KOPT-K1 (cell line): Measurements from ENCODE around the gene OR2J3.
"Not testable (repeated sequence)": the region's sequence is repeated elsewhere in the genome, so short reads cannot be mapped to it uniquely, and the experiment has no call there.

ENCODE experiments used
- H3K27ac ChIP-seq: fragments of 200-600 bp; sonication (generic); 2 replicates; pipeline ENCODE4 v1.5.1; 2016; ENCODE audit warnings: antibody characterized with exemption, mild to moderate bottlenecking, low read depth, low read length; ENCODE audit not compliant: poor library complexity, severe bottlenecking
- H3K36me3 ChIP-seq: fragments of 200-600 bp; sonication (generic); 2 replicates; pipeline ENCODE4 v1.5.1; 2017; ENCODE audit warnings: antibody characterized with exemption, mild to moderate bottlenecking, low read length, moderate library complexity; ENCODE audit not compliant: insufficient read depth
- H3K9me3 ChIP-seq: fragments of 200-600 bp; sonication (generic); 2 replicates; pipeline ENCODE4 v1.5.1; 2017; ENCODE audit warnings: antibody characterized with exemption, low read length, mild to moderate bottlenecking; ENCODE audit not compliant: insufficient read depth, poor library complexity, severe bottlenecking

OR2J3 gene

DNA sequence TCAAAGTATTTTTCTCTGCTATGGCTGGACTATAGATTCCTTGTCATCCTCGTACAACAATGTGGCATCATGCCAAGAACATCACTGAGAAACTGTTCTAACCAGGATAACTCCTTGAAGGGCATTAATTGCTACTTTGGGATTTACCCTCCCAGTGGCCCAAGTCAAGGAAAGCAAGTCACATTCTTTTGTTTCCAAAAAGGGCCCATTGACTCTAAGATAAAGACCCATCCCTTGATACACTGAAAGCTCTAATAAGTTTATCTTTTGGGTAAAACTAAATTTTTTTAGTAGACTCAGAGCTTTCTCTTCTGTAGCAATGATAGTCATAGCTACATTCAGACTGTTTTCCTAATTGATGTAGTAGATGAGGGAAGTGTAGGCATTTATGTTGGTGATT lies at the start of gene OR2J3:
Gene OR2J3, plus strand, starts transcription at position 301 of the 400 bp plus-strand sequence. CDS start 3,833 bp downstream, outside the sequence.
- H3K36me3 ChIP-seq: no peaks in the 10 kb centered on the region
- H3K9me3 ChIP-seq: no peaks in the 10 kb centered on the region
- H3K27ac ChIP-seq: no peak within 1 kb of the TSS

DNA sequence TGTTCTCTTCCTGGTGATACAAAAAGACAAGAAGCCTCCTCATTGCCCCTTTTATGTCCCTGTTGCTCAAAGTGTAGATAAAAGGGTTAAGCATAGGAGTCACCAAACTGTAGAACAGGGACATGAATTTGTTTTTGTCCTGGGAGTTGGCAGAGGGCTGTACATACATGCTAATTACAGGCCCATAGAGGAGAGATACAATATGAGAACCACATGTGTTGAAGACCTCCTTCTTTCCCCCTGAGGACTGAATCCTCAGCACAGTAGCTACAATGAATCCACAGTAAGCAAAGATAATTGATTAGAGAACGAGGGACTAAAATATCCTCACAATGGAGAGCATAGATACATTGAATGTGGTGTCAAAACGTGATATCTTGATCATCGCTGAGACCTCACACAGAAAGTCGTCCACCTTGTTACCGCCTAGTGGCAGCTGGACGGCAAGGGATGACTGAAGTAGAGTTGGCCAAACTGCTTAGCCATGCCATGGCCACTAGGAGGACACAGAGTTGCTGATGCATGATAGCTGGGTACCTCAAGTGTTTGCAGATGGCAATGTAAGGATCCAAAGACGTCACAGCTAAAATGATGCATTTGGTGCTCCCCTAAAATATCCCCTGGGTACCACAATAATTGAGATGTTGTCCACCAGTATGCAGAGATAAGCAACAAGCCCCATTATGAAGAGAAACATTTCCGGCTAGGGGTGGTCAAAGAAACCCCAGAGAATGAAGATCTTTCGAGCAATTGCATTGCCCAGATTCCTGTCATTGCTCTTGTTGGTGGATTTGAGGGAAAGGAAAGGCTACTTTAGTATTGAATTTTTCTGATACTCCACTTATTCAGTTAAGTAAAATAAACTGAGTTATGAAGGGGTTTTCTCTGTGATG lies 35.8 kb upstream of the OR2J3 start:
- no peak overlapping the region for H3K27ac ChIP-seq
- H3K9me3 ChIP-seq: no peaks in the 10 kb centered on the region
- H3K36me3 ChIP-seq: no peaks in the 10 kb centered on the region

DNA sequence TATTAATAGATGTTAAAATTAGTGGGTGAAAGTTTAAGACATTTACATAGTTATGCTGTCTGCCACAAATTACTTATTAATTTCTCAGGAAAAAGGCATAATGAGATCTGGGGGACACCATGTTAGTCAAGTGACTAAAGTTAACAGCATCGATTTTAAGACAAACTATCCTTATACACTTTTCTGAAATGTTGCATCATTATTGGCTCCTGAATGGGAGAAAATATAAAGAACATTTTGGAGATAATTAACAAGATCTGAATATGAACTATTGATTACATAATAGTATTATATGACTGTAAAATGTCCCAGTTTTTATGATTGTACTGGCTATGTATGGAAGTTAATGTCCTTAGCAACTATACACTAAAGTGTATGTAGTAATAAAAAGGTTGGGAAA lies 28.7 kb upstream of the OR2J3 start:
- no peak overlapping the region for H3K27ac ChIP-seq
- no peaks in the 10 kb centered on the region for H3K9me3 ChIP-seq
- H3K36me3 ChIP-seq: no peaks in the 10 kb centered on the region

DNA sequence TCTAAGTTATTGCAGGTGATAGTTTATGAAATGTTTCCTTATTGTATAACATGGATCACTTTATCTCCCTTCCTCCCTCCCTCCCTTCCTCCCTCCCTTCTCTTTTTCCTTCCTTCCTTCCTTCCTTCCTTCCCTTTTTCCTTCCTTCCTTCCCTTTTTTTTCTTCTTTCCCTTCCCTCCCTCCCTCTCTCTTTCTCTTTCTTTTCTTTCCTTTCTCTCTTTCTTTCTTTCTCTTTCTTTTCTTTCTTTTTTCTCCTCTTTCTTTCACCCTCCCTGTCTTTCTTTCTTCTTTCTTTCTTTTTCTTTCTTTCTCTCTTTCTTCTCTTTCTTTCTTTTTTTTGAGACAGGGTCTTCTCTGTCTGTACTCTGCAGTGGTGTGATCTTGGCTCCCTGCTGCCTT lies 26.5 kb upstream of the OR2J3 start:
- no peaks in the 10 kb centered on the region for H3K9me3 ChIP-seq
- H3K27ac ChIP-seq: no peak overlapping the region
- no peaks in the 10 kb centered on the region for H3K36me3 ChIP-seq

DNA sequence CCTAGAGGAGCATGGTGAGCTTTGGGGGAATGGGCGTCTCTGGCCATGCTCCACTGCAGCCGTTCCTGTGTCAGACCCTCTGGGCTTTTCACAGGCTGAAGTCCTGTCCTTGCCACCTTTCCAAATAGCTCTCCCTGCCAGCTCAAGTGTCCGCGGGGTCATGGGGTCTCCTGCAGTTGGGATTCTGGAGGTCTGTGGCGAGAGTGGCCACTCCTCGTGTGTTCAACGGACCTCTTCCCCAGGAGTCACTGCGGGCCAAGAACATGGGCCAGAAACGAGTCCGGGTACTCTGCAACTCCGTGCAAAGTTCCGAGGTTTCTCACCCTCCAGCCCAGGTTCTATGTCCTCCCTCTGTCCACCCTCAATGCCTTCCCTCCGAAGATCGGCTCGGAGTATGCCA lies 25.4 kb upstream of the OR2J3 start:
- no peaks in the 10 kb centered on the region for H3K36me3 ChIP-seq
- H3K27ac ChIP-seq: no peak overlapping the region
- no peaks in the 10 kb centered on the region for H3K9me3 ChIP-seq

DNA sequence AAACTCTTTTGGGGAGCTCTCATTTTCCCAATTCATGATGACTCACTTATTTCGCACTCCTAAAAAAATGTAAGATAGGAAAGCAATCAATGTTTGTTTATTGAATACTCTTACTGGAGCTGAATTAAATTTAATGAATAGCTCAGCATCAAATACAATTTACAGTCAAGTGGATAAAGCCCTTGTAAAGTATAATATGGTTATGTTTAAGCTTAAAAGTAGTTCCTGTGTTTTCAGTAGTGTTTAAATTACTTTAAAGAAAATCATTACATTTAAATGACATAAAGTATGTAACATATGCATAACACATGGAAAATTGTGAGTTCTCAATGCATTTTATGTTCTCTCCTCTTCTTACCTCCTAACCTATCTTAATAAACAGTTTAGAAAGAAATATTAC lies 20.6 kb upstream of the OR2J3 start, which contains the start of gene OR2B3:
Gene OR2B3, minus strand, starts transcription at position 101 of the 400 bp plus-strand sequence. Its CDS starts 65 bp downstream, at position 36.
- H3K9me3 ChIP-seq: no peaks in the 10 kb centered on the region
- no peak within 1 kb of the TSS for H3K27ac ChIP-seq
- H3K36me3 ChIP-seq: no peaks in the 10 kb centered on the region

DNA sequence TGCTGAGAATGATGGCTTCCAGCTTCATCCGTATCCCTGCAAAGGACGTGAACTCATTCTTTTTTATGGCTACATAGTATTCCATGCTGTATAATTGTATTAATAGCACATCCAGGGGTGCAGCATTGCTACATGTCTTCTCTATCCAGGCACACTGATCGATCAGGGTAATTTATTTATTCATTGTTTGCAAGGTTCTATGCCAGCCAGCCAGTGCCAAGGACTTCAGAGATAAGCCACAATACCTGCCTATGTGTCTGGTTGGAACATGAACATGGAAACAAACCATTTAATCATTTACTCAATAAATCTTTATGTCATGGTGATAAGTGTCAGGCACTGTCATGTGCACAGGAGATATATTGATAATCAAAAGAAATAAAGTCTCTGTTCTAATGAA lies 14.9 kb upstream of the OR2J3 start:
- H3K27ac ChIP-seq: no peak overlapping the region
- H3K9me3 ChIP-seq: no peaks in the 10 kb centered on the region
- no peaks in the 10 kb centered on the region for H3K36me3 ChIP-seq

DNA sequence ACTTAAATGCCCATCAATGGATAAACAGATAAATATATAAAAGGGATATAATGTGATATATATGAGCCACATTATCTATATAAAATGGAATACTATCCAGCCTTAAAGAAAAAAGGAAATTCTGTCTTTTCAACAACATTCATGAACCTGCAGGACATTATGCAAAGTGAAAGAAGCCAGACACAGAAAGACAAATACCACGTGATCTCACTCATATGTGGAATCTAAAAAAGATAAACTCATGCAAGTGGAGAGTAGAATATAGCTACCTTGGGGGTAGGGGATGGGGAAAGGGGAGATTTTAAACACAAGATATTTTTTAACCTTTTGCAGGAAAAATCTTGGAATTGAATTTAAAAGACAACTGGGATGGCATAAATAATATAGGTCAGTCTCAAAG lies 10.1 kb upstream of the OR2J3 start:
- Histone ChIP-seq H3K9me3 (no peaks in the 10 kb centered on the region), H3K27ac (no peak overlapping the region), H3K36me3 (no peaks in the 10 kb centered on the region)

DNA sequence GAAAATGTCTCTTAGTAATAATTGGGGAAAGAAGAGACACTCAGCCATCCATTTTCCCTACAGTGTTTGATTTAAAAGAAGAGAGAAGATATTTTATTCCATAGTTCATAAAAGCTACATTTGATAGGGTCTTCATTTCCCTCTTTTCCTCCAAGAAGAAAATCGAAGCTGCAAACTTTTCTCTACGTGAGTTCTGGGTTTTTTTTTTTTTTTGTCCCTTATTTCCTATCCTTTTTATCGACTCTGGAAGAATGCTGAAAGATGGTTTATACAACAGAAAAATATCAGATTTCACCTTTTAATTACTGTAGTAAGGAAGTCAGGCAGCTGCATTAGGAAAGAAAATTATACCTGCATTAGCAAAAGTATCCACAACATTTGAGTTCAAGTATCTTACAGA lies 8.7 kb upstream of the OR2J3 start, which contains the start of gene OR2J1:
Gene OR2J1, plus strand, starts transcription at position 301 of the 400 bp plus-strand sequence. CDS start 1,453 bp downstream, outside the sequence.
- Histone ChIP-seq H3K36me3 (no peaks in the 10 kb centered on the region), H3K9me3 (no peaks in the 10 kb centered on the region), H3K27ac (no peak within 1 kb of the TSS)

DNA sequence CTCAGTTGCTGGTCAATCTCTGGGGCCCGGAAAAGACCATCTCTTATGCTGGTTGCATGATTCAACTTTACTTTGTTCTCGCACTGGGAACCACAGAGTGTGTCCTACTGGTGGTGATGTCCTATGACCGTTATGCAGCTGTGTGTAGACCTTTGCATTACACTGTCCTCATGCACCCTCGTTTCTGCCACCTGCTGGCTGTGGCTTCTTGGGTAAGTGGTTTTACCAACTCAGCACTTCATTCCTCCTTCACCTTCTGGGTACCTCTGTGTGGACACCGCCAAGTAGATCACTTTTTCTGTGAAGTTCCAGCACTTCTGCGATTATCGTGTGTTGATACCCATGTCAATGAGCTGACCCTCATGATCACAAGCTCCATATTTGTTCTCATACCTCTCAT lies 4.3 kb downstream of the OR2J3 start:
- no peaks in the 10 kb centered on the region for H3K36me3 ChIP-seq
- no peaks in the 10 kb centered on the region for H3K9me3 ChIP-seq
- no peak overlapping the region for H3K27ac ChIP-seq

DNA sequence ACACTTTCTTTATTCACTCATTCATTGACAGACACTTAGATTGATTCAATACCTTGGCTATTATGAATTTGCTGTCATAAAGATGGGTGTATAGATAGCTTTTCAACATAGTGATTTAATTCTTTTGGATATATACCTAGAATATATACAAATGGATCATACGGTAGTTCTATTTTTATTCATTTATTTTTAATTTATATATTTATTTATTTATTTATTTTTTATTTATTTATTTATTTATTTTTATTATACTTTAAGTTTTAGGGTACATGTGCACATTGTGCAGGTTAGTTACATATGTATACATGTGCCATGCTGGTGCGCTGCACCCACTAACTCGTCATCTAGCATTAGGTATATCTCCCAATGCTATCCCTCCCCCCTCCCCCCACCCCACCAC lies 7.1 kb downstream of the OR2J3 start:
- H3K9me3 ChIP-seq: not testable (repeated sequence)

DNA sequence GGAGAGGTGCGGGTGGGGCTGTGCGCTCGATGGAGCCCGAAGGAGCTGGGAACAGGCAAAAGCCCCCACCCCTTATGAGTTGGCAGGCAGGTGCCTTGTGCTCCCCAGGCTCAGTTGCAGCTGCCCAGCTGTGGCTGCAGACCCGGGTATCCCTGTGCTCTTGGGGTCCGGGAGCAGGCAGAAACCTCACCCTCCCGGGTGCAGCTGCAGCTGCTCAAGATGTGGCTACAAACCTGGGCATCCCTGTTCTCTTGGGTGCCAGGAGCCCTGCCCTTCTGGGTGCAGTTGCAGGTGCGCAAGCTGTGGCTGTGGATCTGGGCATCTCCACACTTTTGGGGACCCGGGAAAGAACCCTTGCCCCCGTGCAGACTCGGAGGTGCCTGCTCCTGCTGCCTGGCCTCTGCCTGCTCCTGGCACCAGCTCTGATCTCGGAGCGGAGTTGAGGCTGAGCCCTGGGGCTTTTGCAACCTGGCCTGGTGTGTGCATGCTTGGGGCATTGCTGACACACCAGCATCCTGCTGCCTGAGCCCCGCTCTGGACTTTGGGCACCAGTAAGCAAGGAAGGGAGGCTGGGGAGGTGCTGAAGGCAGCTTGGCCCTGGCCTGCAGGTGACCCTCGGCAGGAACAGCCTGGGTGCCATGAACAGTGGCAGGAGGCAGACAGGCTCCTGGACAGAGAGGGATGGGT lies 21.6 kb downstream of the OR2J3 start:
- Histone ChIP-seq H3K27ac (no peak overlapping the region), H3K9me3 (no peaks in the 10 kb centered on the region), H3K36me3 (no peaks in the 10 kb centered on the region)

More for the DNA sequence above, 7.1 kb downstream of the OR2J3 start:
- H3K27ac ChIP-seq, H3K36me3 ChIP-seq: not testable (repeated sequence)

DNA sequence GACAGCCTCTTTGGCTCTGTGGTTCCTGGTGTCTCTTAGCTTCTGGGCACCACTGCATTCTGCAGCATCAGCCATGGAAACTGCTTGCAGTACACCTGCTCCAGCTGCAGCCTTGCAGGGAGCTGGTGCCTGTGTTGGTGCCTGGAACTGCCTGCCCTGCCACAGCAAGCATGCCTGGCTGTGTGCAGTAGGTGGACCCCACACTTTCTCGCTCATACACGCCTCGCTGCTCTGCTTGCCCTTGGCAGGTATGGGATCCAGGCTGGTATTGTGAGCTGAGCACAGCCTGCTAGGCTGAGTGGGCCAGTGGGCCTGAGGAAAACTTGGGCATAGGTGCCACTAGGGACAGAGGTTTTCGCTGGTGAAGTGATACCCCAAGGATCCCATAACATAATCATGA lies 22.8 kb downstream of the OR2J3 start:
- no peaks in the 10 kb centered on the region for H3K9me3 ChIP-seq
- H3K36me3 ChIP-seq: no peaks in the 10 kb centered on the region
- no peak overlapping the region for H3K27ac ChIP-seq

DNA sequence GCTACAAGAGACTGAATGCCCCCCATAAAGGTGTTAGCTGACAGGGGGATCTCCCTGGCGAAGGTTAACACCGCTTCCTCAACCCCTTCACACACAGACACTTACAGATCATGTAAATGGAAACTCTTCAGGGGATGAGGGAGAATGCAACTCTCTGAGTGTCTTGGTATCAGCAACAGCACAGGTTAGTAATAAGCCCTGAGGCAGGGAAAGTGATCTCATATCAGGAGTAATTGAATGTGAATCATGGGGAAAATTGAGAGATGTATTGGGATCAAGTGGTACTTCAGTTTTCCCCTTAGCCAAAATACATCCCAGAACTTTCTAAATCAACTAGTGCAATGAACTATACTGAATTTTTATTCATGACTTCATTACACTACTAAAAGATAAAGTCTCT lies 23.8 kb downstream of the OR2J3 start:
- Histone ChIP-seq H3K9me3 (no peaks in the 10 kb centered on the region), H3K36me3 (no peaks in the 10 kb centered on the region), H3K27ac (no peak overlapping the region)

DNA sequence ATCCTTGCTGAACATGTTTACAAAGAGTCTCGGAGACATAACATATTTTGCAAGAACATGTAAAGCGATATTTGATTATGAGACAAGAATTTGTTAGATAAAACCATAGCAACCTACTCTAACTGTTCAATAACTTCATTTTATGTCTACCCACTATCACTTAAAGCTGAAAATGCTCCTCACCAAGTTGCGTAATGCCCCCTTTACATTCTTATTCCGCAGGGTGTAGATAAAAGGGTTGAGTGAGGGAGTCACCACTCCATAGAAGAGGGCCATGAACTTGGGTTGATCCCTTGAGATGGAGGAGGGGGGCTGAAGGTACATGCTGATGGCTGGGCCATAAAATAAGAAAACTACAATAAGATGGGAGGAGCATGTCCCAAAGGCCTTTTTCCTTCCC lies 29.9 kb downstream of the OR2J3 start:
- no peak overlapping the region for H3K27ac ChIP-seq
- H3K36me3 ChIP-seq: no peaks in the 10 kb centered on the region
- peaks cover 6% of the 10 kb centered on the region for H3K9me3 ChIP-seq
